GM12801 (cell line): ENCODE results near the gene ERAP2.

Experiments used
- TF ChIP-seq, protein P1 (sequence below): IDR thresholded peaks from one replicate; pipeline ENCODE4 v1.5.1; 2011; ENCODE audit warnings: control low read depth; ENCODE audit not compliant: insufficient read length; ENCODE audit errors: extremely low read depth

Gene ERAP2

DNA sequence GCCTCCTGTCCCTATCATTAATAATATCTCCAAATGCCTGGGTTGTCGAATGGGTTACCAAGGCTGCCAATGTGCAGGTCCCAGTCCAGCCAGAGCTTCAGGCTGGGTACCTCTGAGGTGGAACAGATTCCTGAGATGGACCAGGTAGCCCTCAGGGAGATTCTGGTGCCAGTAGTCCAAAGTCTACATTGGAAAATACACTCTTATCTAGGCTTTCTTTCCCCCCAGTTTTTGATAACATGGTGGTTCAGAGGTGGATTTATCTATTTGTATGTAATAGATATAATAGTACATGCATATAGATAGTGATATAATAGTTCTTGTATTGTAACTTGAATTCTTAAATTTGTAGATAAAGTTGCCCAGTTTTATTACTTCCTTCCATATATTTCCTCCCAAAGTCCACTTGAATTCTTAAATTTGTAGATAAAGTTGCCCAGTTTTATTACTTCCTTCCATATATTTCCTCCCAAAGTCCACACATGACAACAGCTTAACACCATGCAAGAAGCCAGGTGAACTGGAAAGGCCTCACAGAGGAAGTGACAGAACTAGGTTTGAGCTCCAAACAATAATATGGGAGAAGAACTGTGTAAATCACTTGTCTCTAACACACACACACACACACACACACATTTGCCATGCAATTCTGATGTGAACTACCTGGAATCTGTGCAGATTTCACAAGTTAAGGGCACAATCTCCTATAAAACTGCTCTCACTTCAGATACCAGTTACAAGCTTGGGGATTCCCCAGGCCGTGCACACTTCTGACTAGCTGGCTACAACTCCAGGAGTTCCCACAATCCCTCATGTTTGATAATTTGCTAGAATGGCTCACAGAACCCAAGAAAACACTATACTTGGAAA lies 37.9 kb upstream of the ERAP2 start:
- TF ChIP-seq, protein P1, sequence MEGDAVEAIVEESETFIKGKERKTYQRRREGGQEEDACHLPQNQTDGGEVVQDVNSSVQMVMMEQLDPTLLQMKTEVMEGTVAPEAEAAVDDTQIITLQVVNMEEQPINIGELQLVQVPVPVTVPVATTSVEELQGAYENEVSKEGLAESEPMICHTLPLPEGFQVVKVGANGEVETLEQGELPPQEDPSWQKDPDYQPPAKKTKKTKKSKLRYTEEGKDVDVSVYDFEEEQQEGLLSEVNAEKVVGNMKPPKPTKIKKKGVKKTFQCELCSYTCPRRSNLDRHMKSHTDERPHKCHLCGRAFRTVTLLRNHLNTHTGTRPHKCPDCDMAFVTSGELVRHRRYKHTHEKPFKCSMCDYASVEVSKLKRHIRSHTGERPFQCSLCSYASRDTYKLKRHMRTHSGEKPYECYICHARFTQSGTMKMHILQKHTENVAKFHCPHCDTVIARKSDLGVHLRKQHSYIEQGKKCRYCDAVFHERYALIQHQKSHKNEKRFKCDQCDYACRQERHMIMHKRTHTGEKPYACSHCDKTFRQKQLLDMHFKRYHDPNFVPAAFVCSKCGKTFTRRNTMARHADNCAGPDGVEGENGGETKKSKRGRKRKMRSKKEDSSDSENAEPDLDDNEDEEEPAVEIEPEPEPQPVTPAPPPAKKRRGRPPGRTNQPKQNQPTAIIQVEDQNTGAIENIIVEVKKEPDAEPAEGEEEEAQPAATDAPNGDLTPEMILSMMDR: no peak

GRCh38 chr5:96839071-96839592 lies 37.2 kb upstream of the ERAP2 start:
- TF ChIP-seq, protein P1: no peak

GRCh38 chr5:96843140-96843539 lies 33.2 kb upstream of the ERAP2 start:
- TF ChIP-seq, protein P1: no peak

DNA sequence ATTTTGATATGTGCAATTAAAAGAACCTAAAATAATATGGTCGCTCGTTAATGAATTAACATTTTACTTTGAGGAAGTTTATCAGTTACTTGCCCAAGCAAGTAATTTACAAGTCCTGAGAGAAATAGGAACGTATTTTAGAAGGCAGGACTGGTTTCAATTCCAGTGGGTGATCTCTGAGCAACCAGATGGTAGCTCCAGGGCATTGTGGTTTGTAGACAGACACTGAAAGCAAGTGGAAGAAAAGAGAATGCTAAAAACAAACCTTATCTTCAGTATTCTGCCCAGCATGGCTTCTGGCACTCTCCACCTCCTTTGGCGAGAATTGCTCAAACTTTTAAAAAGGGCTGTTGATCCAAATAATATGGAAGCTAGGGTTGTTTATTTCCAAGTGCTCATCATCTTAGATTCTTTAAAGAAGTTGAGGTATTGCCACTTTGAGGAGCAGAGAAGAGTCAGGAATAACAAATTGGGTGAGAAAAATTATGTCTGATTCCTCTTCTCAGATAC lies 31.8 kb upstream of the ERAP2 start:
- TF ChIP-seq, protein P1: no peak

- TF ChIP-seq, protein P1: no peak
Observed at GRCh38 chr5:96851312-96852062, 24.8 kb upstream of the ERAP2 start.

- TF ChIP-seq, protein P1: no peak
Observed at GRCh38 chr5:96852759-96853158, 23.5 kb upstream of the ERAP2 start.

- TF ChIP-seq, protein P1: no peak
Observed at GRCh38 chr5:96854067-96854466, 22.2 kb upstream of the ERAP2 start.
